Keratinocyte (primary cell): ENCODE results near the gene HDGF. TPM values are rescaled to one million over a fixed set of nuclear protein-coding genes. Genes with fewer than 3 reads are reported as not detected.

Experiments
- DNase-seq: peaks from one replicate; pipeline ENCODE4 v3.0.0-alpha.2; 2011; ENCODE audit warnings: low read depth, missing footprints, low spot score
- FAIRE-seq: peaks from 2 replicates; lab custom pipeline; 2011; peaks lifted over from hg19 to GRCh38; lab: Jason Lieb, UNC
- H2AFZ ChIP-seq: 2 replicates; pipeline ENCODE4 v1.6.0; 2012; ENCODE audit warnings: low read length, control low read depth, inconsistent platforms; ENCODE audit not compliant: control insufficient read depth
- H3K27ac ChIP-seq: 2 replicates; pipeline ENCODE4 v1.5.1; 2011; ENCODE audit warnings: low read length; ENCODE audit not compliant: control insufficient read depth, insufficient read depth
- H3K27me3 ChIP-seq: 3 replicates; pipeline ENCODE4 v1.6.0; 2011; ENCODE audit warnings: low read length; ENCODE audit not compliant: control insufficient read depth, insufficient read depth; ENCODE audit errors: extremely low read depth
- H3K36me3 ChIP-seq, 2 experiments: 2 replicates in 1 of 2; 3 replicates in 1 of 2; pipeline ENCODE4 v1.5.1; 2011; ENCODE audit warnings: low read length in 2 of 2, mild to moderate bottlenecking in 1 of 2; ENCODE audit not compliant: control insufficient read depth in 2 of 2, insufficient read depth in 2 of 2; ENCODE audit errors: extremely low read depth in 1 of 2
- H3K4me1 ChIP-seq: 3 replicates; pipeline ENCODE4 v1.5.1; 2011; ENCODE audit warnings: low read length; ENCODE audit not compliant: control insufficient read depth, insufficient read depth; ENCODE audit errors: extremely low read depth
- H3K4me2 ChIP-seq: 3 replicates; pipeline ENCODE4 v1.6.0; 2011; ENCODE audit warnings: low read depth, low read length; ENCODE audit not compliant: control insufficient read depth, insufficient read depth; ENCODE audit errors: extremely low read depth
- H3K4me3 ChIP-seq, 3 experiments: fragments of 200-600 bp in 1 of 3; sonication (generic) in 1 of 3; 2 replicates in 2 of 3; 3 replicates in 1 of 3; pipeline ENCODE4 v1.5.1; 2011 to 2016; ENCODE audit warnings: low read length in 3 of 3, mild to moderate bottlenecking in 3 of 3, control low read depth in 2 of 3, inconsistent platforms in 1 of 3, low read depth in 1 of 3, mixed read lengths in 1 of 3, mixed run types in 1 of 3, moderate library complexity in 1 of 3; ENCODE audit not compliant: control insufficient read depth in 2 of 3, insufficient read depth in 2 of 3; ENCODE audit errors: extremely low read depth in 1 of 3
- H3K79me2 ChIP-seq: 2 replicates; pipeline ENCODE4 v1.6.0; 2012; ENCODE audit warnings: low read length; ENCODE audit not compliant: control insufficient read depth, insufficient read depth
- H3K9ac ChIP-seq: 3 replicates; pipeline ENCODE4 v1.6.0; 2011; ENCODE audit warnings: low read length; ENCODE audit not compliant: control insufficient read depth, insufficient read depth; ENCODE audit errors: extremely low read depth
- H3K9me1 ChIP-seq: 3 replicates; pipeline ENCODE4 v1.6.0; 2011; ENCODE audit warnings: low read length; ENCODE audit not compliant: control insufficient read depth, insufficient read depth; ENCODE audit errors: extremely low read depth
- H3K9me3 ChIP-seq: 2 replicates; pipeline ENCODE4 v1.5.1; 2012; ENCODE audit warnings: low read depth, low read length; ENCODE audit not compliant: control insufficient read depth
- H4K20me1 ChIP-seq: 3 replicates; pipeline ENCODE4 v1.6.0; 2011; ENCODE audit warnings: low read length; ENCODE audit not compliant: control insufficient read depth, insufficient read depth; ENCODE audit errors: extremely low read depth
- CTCF ChIP-seq, 3 experiments: IDR thresholded peaks in 1 of 3; conservative IDR thresholded peaks in 1 of 3; optimal IDR thresholded peaks in 1 of 3; 2 replicates in 2 of 3; 3 replicates in 1 of 3; pipeline versions ENCODE3 to v1.5.1; 2011; ENCODE audit warnings: low read length in 3 of 3, mild to moderate bottlenecking in 3 of 3, moderate library complexity in 2 of 3, control low read depth in 1 of 3, inconsistent platforms in 1 of 3; ENCODE audit not compliant: insufficient read depth in 2 of 3; ENCODE audit errors: extremely low read depth in 1 of 3
- EZH2 ChIP-seq: IDR thresholded peaks from one replicate; pipeline ENCODE4 v1.6.1; 2012; ENCODE audit warnings: inconsistent platforms, mild to moderate bottlenecking, low read length, moderate library complexity
- dilution Hi-C: fragments of 300-500 bp; cut with MboI; formaldehyde crosslinking; loops from one replicate; pipeline ENCODE4 v1.7.0; 2020; ENCODE audit warnings: low sequenced_read_pairs; ENCODE audit not compliant: extremely low pct_ligation_motif_present
- polyA plus RNA-seq, 5 experiments: library from polyadenylated mRNA; depleted of rRNA in 3 of 5; stranded (reverse) in 3 of 5; stranded (forward) in 1 of 5; unstranded in 1 of 5; fragments of >200 nt; gene quantifications; 1 replicate in 1 of 5; 2 replicates in 3 of 5; 3 replicates in 1 of 5; pipeline versions ENCODE4 v1.2.1 to v1.2.3, GENCODE V29; 2011 to 2012; ENCODE audit warnings: missing spikeins in 2 of 5, low read depth in 1 of 5, low replicate concordance in 1 of 5

HDGF gene
- polyA plus RNA-seq, 1 donor (not counting 4 experiments of a cell fraction or from before 2014, with no cell fraction given) = 240 TPM

- Histone ChIP-seq H3K27ac (no peak overlapping the region), H3K4me1 (peaks cover 10% of the 10 kb centered on the region), H3K4me2 (no peak overlapping the region), H3K9me3 (no peaks in the 10 kb centered on the region), H3K27me3 (peaks cover 4% of the 10 kb centered on the region), H3K9me1 (no peaks in the 10 kb centered on the region), H4K20me1 (no peaks in the 10 kb centered on the region), H2AFZ (no peak overlapping the region), H3K4me3 (no peak overlapping the region), H3K9ac (no peak overlapping the region), H3K36me3 (no peaks in the 10 kb centered on the region), H3K79me2 (no peaks in the 10 kb centered on the region)
- no peak for DNase-seq
- dilution Hi-C loops = no loop called here
- FAIRE-seq = no peak
- TF ChIP-seq EZH2 = no peak
- TF ChIP-seq CTCF (optimal IDR thresholded peaks at IDR 0.05 in 1 of 3, IDR thresholded peaks at IDR 0.05 in 1 of 3, conservative IDR thresholded peaks at IDR 0.05 in 1 of 3; ENCODE audit: extremely low read depth in 1 of 3, insufficient read depth in 2 of 3, low read length in 3 of 3) = no peak
These were observed 50.5 kb downstream of the HDGF start for GRCh38 chr1:156700736-156701531.

GRCh38 chr1:156698995-156699394 lies 52.5 kb downstream of the HDGF start:
- Histone ChIP-seq H3K9ac (no peak overlapping the region), H3K36me3 (no peaks in the 10 kb centered on the region), H3K9me1 (no peaks in the 10 kb centered on the region), H3K9me3 (no peaks in the 10 kb centered on the region), H3K27me3 (no peaks in the 10 kb centered on the region), H3K4me1 (peaks cover 4% of the 10 kb centered on the region), H3K27ac (no peak overlapping the region), H3K4me2 (no peak overlapping the region), H4K20me1 (no peaks in the 10 kb centered on the region), H3K79me2 (no peaks in the 10 kb centered on the region), H2AFZ (no peak overlapping the region), H3K4me3 (no peak overlapping the region)
- dilution Hi-C loops = no loop called here
- no peak for FAIRE-seq
- TF ChIP-seq CTCF (optimal IDR thresholded peaks at IDR 0.05 in 1 of 3, IDR thresholded peaks at IDR 0.05 in 1 of 3, conservative IDR thresholded peaks at IDR 0.05 in 1 of 3; ENCODE audit: extremely low read depth in 1 of 3, insufficient read depth in 2 of 3, low read length in 3 of 3) (no peak), EZH2 (no peak)
- DNase-seq = no peak
